Stimulated activated naive CD8-positive, alpha-beta T cell treated with anti-CD3 and anti-CD28 coated beads, Interleukin-15, Interleukin-2, amounts not matched to agents 100 U/mL and 50 U/mL, for 24 hours (primary cell): ENCODE results near the gene RGL4.
"Not testable (repeated sequence)": the region's sequence is repeated elsewhere in the genome, so short reads cannot be mapped to it uniquely, and the experiment has no call there.

Experiments used
- ATAC-seq: fragments of 150-1000 bp; cut with Tn5 transposase; one replicate; pipeline ENCODE4 v1.10.0; 2021
- DNase-seq: peaks from one replicate; pipeline ENCODE4 v3.0.0; 2021

RGL4 gene

GRCh38 chr22:23698673-23699235 lies 7.9 kb downstream of the RGL4 start:
- no peak for ATAC-seq

GRCh38 chr22:23700706-23701105 lies 9.9 kb downstream of the RGL4 start:
- DNase-seq, result no peak
- no peak for ATAC-seq

More at GRCh38 chr22:23698673-23699235, 7.9 kb downstream of the RGL4 start:
- no peak for DNase-seq

GRCh38 chr22:23704062-23704461 lies 13.2 kb downstream of the RGL4 start:
- ATAC-seq (no peak), DNase-seq (no peak)

DNA sequence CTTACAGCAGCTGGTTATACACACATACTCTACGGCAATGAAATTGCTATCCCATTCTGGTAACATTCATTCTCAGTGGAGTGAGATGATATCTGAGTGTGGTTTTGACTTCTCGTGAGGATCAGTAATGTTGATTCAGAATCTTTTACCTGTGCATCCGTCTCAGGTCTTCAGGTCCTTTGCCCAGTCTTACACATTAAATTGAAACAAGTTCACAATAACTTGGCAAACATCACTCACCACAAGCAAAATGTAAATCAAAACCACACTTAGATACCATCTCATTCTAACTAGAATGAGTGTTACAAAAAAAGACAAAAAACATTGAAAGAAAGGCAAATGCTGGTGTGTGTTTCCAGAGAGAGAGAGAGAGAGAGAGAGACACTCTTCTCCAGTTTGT lies 14.0 kb downstream of the RGL4 start:
- no peak for DNase-seq
- ATAC-seq, result peak; percentile 51

GRCh38 chr22:23705358-23705757 lies 14.5 kb downstream of the RGL4 start:
- DNase-seq (peak; percentile 26), ATAC-seq (peak; percentile 77)

DNA sequence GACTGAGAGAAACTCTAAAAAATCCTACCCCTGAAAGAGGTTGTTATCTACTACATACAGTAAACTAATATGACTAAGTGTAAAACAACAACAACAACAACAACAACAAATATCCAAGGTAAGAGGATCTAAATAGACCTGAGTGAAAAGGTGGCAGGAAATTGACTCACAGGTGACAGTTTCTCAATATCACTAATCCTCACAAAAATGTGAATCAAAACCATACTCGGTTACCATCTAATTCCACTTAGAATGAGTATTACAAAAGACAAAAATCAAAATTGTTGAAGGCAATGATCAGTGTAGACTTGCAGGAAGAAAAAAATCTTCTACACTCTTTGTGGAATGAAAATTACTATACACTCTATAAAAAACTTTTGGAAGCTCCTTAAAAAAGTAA lies 17.5 kb downstream of the RGL4 start:
- ATAC-seq (peak; percentile 47), DNase-seq (no peak)

DNA sequence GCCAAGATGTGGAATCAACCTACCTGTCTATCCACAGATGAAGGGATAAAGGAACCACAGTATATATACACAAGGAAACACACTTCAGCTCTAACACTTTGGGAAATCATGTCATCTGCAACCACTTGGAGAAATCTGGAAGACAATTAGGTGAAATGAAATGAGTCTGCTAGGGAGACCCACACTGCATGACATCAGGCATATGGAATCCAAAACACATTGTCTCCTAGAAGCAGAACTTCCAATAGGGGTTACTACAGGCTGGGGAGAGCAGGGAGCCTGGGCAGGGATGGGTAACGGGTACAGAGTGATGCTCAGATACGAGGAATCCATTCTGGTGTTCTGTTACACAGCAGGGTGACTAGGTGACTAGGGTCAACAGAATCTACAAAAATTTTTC lies 18.3 kb downstream of the RGL4 start:
- DNase-seq (no peak), ATAC-seq (no peak)

- ATAC-seq (no peak), DNase-seq (no peak)
Observed at GRCh38 chr22:23712256-23712655, 21.4 kb downstream of the RGL4 start.

DNA sequence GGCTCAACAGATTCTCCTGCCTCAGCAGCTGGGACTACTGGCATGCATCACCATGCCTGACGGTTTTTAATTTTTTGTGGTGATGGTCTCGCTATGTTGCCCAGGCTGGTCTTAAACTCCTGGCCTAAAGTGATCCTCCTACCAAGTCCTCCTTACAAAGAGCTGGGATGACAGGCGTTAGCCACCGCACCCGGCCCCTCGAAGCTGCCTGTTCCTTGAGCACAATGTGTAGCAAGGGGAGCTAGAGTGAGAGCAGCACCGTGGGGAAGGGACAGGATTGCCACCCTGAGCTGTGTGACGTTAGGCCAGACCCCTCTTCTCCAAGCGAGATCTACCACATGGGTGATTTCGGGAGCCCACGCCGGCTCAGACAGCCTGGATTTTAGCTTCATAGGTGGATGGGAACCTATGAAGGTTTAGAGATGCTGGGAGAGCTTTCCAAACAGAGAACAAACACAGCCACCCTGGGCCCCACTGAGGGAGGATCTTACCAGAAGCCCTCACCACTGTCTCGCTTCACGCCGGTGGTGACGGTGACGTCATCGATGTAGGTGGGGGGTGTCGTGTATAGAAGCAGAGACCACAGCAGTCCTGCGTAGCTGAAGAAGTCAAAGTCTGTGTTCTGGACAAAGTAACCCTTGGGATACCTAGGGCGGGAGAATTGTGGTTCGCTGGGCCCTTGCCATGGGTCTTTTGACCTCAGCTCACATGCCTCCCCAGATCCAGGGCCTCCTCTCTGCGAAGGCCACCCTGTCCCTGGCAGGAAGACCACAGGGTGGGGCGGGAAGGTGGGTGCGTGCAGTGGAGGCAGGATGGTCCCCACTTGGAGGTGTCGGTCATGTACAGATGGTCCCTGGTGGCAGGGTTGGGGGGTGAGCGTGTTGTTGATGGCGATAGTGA lies 23.1 kb downstream of the RGL4 start:
- ATAC-seq (peak; percentile 29), DNase-seq (peak; percentile 37)

- no peak for DNase-seq
- no peak for ATAC-seq
Observed at GRCh38 chr22:23714596-23715578, 24.1 kb downstream of the RGL4 start.

DNA sequence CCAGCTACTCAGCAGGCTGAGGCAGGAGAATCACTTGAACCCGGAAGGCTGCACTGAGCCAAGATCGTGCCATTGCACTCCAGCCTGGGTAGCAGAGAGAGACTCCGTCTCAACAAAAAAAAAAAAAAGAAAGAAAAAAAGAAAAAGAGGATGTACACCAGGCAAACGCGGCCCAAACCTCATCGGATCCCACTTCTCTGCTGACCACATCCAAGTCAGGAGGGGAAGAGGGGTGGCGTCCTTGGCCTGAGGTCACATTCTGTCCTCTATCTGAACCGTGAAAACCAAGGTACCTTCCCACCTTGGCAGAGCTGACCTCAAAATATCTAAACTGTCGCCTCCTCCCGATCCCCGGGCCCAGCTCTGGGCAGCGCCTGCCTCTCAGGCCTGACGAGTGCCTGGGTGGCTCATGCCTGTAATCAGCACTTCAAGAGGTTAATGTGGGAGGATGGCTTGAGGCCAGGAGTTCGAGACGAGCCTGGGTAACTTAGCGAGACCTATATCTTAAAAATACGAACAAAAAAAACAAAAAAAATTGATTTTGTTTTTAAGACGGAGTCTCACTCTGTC lies 25.1 kb downstream of the RGL4 start:
- ATAC-seq (no peak), DNase-seq (peak; percentile 23)

- ATAC-seq (peak; percentile 88), DNase-seq (peak; percentile 88)
Observed at GRCh38 chr22:23716811-23717801, 26.3 kb downstream of the RGL4 start.

DNA sequence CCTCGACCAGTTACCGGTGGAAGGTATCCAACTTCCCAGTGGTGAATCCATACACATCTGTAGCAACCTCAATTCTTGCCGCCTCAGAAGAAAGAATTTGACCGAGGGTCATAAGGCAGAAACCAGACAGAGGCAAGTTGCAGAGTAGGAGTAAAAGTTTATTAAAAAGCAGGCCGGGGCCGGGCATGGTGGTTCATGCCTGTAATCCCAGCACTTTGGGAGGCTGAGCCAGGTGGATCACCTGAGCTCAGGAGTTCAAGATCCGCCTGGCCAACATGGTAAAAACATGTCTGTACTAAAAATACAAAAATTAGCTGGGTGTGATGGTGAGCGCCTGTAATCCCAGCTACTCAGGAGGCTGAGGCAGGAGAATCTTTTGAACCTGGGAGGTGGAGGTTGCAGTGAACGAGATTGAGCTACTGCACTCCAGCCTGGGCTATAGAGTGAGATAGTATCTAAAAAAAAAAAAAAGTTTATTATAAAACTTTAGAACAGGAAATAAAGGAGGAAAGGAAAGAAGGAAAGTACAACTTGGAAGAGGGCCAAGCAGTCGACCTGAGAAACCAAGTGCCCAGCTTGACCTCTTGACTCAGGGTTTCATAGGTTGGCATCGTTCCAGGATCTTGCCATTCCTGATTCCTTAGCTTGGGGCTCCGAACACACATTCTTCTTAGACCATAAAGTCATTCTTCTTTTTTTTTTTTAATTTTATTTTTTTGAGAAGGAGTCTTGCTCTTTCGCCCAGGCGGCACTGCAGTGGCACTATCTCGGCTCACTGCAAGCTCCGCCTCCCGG lies 27.8 kb downstream of the RGL4 start:
- ATAC-seq (no peak), DNase-seq (no peak)

DNA sequence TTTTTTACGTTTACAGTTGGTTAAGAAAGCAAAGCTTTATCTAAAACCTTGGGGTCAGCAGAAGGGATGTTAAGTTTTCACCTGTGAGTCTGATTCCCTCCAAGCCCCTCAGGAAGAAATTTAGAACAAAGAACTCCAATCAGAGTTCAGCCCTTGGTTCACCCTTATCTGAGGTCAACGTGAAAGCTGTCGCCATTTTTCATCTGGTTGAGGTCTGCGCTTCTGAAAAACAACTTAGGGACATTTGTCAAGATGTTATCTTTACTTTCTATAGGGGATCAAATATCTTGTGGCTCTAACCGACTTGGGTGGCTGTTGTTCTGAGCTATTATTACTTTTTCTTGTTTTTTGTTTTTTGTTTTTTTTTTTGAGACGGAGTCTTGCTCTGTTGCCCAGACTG lies 30.0 kb downstream of the RGL4 start:
- ATAC-seq, result no peak
- no peak for DNase-seq

DNA sequence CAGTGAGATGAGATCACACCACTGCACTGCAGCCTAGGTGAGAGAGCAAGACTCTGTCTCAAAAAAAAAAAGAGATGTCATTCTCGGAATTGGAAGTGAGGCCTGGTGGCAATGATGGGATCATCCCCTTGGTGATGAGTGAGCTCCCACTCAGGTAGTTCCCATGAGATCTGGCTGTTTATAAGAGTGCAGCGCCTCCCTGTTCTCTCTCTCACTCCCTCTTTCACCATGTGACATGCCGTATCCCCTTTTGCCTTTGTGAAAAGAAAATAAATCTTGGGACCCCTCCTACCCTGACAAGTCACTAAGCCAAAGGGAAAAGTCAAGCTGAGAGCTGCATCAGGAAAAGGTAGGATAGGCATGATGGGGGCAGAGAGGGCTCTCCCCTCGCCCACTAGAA lies 31.3 kb downstream of the RGL4 start:
- no peak for DNase-seq
- ATAC-seq, result no peak

DNA sequence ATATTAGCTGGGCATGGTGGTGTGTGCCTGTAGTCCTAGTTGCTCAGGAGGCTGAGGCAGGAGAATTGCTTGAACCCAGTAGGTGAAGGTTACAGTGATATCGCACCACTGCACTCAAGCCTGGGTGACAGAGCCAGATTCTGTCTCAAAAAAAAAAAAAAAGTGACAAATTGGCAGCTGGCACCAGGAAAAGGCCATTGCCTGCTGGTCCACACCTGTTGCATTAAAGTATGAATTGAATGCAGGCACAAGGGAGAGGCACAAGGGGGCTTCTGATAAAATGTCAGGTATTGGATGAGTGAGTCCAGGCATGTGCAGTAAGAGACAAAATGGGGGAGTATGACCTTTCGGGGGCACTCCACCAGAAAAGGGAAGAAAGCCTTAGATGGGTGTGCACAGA lies 31.9 kb downstream of the RGL4 start:
- DNase-seq (no peak), ATAC-seq (no peak)

DNA sequence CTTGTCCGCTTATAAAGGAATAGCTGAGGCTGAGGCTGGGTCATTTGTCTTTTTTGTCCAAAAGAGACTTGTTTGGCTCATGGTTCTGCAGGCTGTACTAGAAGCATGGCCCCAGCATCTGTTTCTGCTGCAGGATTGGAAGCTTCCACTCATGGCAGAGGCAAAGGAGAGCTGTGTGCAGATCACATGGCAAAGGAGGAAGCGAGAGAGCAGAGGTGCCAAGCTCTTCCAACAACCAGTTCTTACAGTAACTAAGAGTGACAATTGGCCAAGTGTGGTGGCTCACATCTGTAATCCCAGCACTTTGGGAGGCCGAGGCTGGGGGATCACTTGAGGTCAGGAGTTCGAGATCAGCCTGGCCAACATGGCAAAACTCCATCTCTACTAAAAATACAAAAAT lies 37.3 kb downstream of the RGL4 start:
- ATAC-seq, result not testable (repeated sequence)

DNA sequence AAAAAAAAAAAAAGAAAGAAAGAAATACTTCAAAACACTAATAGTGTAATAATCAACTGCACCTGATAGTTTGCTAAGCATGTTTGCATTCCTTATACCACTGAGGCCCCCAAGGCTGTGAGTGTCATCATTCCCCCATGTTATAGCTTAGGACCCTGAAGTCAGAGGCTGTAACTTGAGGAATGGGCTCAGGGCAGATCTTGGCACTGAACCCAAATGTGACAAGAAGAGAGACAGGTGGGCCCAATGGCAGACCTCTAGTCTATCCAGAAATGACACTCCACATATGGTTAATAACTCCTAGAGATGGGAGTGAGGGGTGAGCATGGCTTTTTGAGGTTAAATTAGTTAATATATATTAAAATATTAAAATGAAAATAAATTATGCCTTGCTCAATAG lies 46.9 kb downstream of the RGL4 start:
- no peak for ATAC-seq

More for the DNA sequence above, 37.3 kb downstream of the RGL4 start:
- not testable (repeated sequence) for DNase-seq

GRCh38 chr22:23742505-23743264 lies 51.9 kb downstream of the RGL4 start:
- DNase-seq (no peak), ATAC-seq (no peak)

More for the DNA sequence above, 46.9 kb downstream of the RGL4 start:
- no peak for DNase-seq
